KMS-11 (cell line): ENCODE data around the gene ENPP6.

ENCODE experiments used
- H2AFZ ChIP-seq: fragments of 200-600 bp; sonication (generic); 2 replicates; pipeline ENCODE4 v1.6.1; 2016; ENCODE audit warnings: antibody characterized with exemption, mixed run types, low read depth
- H3K27ac ChIP-seq: fragments of 200-600 bp; sonication (generic); 2 replicates; pipeline ENCODE4 v1.6.1; 2016; ENCODE audit warnings: mild to moderate bottlenecking, mixed run types
- H3K27me3 ChIP-seq: fragments of 200-600 bp; sonication (generic); 2 replicates; pipeline ENCODE4 v1.6.1; 2017; ENCODE audit warnings: mild to moderate bottlenecking, low read depth, mixed run types, moderate library complexity; ENCODE audit not compliant: insufficient read depth
- H3K36me3 ChIP-seq: fragments of 200-600 bp; sonication (generic); 2 replicates; pipeline ENCODE4 v1.6.1; 2017; ENCODE audit warnings: mild to moderate bottlenecking, mixed run types; ENCODE audit not compliant: insufficient read depth
- H3K4me1 ChIP-seq: fragments of 200-600 bp; sonication (generic); 2 replicates; pipeline ENCODE4 v1.6.1; 2016; ENCODE audit warnings: mild to moderate bottlenecking, low read depth, mixed run types; ENCODE audit not compliant: poor library complexity, severe bottlenecking
- H3K4me2 ChIP-seq: fragments of 200-600 bp; sonication (generic); 2 replicates; pipeline ENCODE4 v1.7.0; 2016; ENCODE audit warnings: mild to moderate bottlenecking, mixed run types
- H3K4me3 ChIP-seq: fragments of 200-600 bp; sonication (generic); IDR thresholded peaks from 2 replicates; pipeline ENCODE4 v1.6.1; 2017; ENCODE audit warnings: low read depth, low read length, mixed read lengths; ENCODE audit not compliant: insufficient read depth
- H3K79me2 ChIP-seq: fragments of 200-600 bp; sonication (generic); 2 replicates; pipeline ENCODE4 v1.6.1; 2016; ENCODE audit warnings: low read depth, mixed run types; ENCODE audit not compliant: insufficient read depth
- H3K9ac ChIP-seq: fragments of 200-600 bp; sonication (generic); 2 replicates; pipeline ENCODE4 v1.6.1; 2016; ENCODE audit warnings: mild to moderate bottlenecking, mixed run types
- H4K20me1 ChIP-seq: fragments of 200-600 bp; sonication (generic); 2 replicates; pipeline ENCODE4 v1.6.1; 2016; ENCODE audit warnings: mild to moderate bottlenecking, mixed run types; ENCODE audit not compliant: insufficient read depth
- TF ChIP-seq, protein P1 (sequence below): fragments of 200-600 bp; sonication (generic); conservative IDR thresholded peaks from 2 replicates; pipeline ENCODE4 v1.6.1; 2017; ENCODE audit warnings: low read depth, mild to moderate bottlenecking, antibody characterized with exemption, low read length, moderate library complexity, mixed read lengths

ENPP6 gene

DNA sequence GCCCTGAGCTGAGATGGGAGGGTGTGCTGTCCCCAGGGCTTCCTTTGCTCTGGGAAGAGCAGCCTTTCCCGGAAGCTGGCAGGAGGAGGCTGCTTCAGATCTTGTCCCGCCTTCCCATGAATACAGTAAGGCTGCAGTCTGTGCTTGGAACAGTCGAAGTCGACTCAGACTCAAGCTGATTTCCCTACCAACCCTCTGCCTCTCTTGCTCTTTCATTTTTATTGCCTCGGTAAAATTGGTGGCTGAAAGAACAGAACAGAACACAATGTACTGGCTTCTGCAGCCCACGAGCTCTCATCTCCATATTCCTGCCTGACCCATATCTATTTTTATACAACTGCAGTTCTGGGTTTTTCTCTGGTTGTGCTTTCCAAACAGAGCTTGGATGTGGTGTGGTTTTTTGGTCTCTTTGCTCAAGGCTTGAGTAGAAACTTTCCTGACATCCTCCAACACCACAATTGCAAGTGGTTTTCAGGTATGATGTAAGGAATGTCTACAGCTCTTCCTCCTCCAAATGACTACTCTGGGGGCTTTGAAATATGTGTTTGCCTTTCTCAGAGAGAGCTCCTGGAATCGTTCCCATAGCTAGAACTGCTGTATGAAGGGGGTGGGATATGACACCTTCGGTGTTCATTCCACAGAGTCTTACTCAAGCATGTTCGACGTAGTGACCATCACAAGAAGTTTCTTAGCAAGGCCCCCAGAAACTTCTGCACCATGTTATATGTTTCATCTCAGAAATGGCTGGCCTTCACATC, 61.3 kb downstream of the ENPP6 start:
- TF ChIP-seq, protein P1, sequence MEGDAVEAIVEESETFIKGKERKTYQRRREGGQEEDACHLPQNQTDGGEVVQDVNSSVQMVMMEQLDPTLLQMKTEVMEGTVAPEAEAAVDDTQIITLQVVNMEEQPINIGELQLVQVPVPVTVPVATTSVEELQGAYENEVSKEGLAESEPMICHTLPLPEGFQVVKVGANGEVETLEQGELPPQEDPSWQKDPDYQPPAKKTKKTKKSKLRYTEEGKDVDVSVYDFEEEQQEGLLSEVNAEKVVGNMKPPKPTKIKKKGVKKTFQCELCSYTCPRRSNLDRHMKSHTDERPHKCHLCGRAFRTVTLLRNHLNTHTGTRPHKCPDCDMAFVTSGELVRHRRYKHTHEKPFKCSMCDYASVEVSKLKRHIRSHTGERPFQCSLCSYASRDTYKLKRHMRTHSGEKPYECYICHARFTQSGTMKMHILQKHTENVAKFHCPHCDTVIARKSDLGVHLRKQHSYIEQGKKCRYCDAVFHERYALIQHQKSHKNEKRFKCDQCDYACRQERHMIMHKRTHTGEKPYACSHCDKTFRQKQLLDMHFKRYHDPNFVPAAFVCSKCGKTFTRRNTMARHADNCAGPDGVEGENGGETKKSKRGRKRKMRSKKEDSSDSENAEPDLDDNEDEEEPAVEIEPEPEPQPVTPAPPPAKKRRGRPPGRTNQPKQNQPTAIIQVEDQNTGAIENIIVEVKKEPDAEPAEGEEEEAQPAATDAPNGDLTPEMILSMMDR, result no peak
- Histone ChIP-seq H4K20me1 (no peaks in the 10 kb centered on the region), H3K4me3 (no peak overlapping the region), H3K36me3 (no peaks in the 10 kb centered on the region), H2AFZ (no peak overlapping the region), H3K27ac (no peak overlapping the region), H3K9ac (no peak overlapping the region), H3K79me2 (no peaks in the 10 kb centered on the region), H3K4me1 (no peaks in the 10 kb centered on the region), H3K4me2 (no peak overlapping the region), H3K27me3 (no peaks in the 10 kb centered on the region)

GRCh38 chr4:184154199-184154598, 63.5 kb downstream of the ENPP6 start:
- Histone ChIP-seq H3K27me3 (no peaks in the 10 kb centered on the region), H3K27ac (no peak overlapping the region), H3K4me3 (no peak overlapping the region), H2AFZ (no peak overlapping the region), H3K4me2 (no peak overlapping the region), H3K36me3 (no peaks in the 10 kb centered on the region), H4K20me1 (no peaks in the 10 kb centered on the region), H3K4me1 (peaks cover 5% of the 10 kb centered on the region), H3K79me2 (no peaks in the 10 kb centered on the region), H3K9ac (no peak overlapping the region)
- TF ChIP-seq, protein P1, result no peak

DNA sequence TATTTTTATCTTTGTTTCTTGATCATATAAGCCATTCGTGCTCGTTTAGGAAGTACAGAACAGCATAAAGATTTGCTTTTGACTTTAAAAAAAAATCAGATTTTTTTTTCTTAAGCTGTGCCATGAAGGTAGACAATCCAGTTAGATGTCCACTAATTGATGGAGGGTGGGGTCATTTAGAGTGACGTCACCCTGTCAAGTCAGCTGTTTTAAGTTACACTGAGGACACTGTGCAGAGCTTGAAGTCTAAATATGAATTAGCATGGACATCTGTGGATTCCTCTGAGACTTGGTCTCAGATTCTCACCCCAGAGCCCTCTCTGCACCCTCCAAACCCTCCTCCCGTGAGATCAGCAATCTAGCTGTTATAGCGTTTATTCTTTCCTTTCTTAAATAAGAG, 63.9 kb downstream of the ENPP6 start:
- H3K4me2 ChIP-seq, result no peak overlapping the region
- H3K79me2 ChIP-seq, result no peaks in the 10 kb centered on the region
- peaks cover 10% of the 10 kb centered on the region for H3K4me1 ChIP-seq
- no peak overlapping the region for H3K9ac ChIP-seq
- no peaks in the 10 kb centered on the region for H4K20me1 ChIP-seq
- H3K27ac ChIP-seq, result no peak overlapping the region
- no peaks in the 10 kb centered on the region for H3K27me3 ChIP-seq
- H3K36me3 ChIP-seq, result no peaks in the 10 kb centered on the region
- TF ChIP-seq, protein P1, result no peak
- H3K4me3 ChIP-seq, result no peak overlapping the region
- no peak overlapping the region for H2AFZ ChIP-seq

DNA sequence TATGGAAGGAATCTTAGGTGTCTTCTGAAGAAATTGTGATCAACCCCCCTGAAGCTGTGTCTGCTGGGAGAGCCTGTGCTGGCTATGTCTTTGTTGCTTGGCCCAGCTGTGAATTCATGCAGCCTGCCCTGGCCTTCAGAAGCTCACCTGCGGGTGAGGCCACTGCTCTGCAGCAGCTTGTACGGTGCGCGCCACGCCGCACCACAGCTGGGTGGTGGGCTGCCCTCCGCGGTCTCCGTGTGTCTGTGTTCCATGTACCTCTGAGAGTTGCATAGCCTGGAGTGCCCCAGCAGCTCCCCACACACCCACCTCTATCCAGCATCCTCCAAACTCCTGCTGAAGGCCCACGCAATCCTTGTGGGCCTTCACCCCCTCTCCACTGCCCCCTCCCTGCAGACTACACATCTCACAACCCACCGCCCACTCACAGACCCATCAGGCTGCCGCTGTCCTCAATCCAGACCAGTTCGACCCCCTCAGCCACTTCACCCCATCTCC, 65.6 kb downstream of the ENPP6 start:
- no peak overlapping the region for H3K4me3 ChIP-seq
- peaks cover 22% of the 10 kb centered on the region for H3K4me1 ChIP-seq
- H4K20me1 ChIP-seq, result no peaks in the 10 kb centered on the region
- H2AFZ ChIP-seq, result no peak overlapping the region
- TF ChIP-seq, protein P1, result no peak
- H3K36me3 ChIP-seq, result no peaks in the 10 kb centered on the region
- H3K9ac ChIP-seq, result no peak overlapping the region
- H3K27ac ChIP-seq, result no peak overlapping the region
- H3K27me3 ChIP-seq, result no peaks in the 10 kb centered on the region
- no peak overlapping the region for H3K4me2 ChIP-seq
- no peaks in the 10 kb centered on the region for H3K79me2 ChIP-seq
